HG03066 (cell line): ENCODE data around the gene MZT1.
"Not testable (repeated sequence)": the region's sequence is repeated elsewhere in the genome, so short reads cannot be mapped to it uniquely, and the experiment has no call there.

Experiments used
- ATAC-seq: cut with Tn5 transposase; IDR thresholded peaks from one replicate; pipeline ENCODE4 v1.9.1; 2021; ENCODE audit warnings: low read depth; ENCODE audit not compliant: unreplicated experiment

MZT1 gene

GRCh38 chr13:72727417-72728289 lies at the start of gene MZT1, which contains the start of gene BORA:
MZT1 (minus strand) TSS chr13:72727629; CDS start chr13:72727602, 27 bp downstream.
BORA (plus strand) TSS chr13:72727923; CDS start chr13:72728941, 1,018 bp downstream.
- ATAC-seq: peak; percentile 94

GRCh38 chr13:72774019-72774418 lies 46.6 kb upstream of the MZT1 start:
- no peak for ATAC-seq

GRCh38 chr13:72763411-72763810 lies 36.0 kb upstream of the MZT1 start:
- ATAC-seq: no peak

GRCh38 chr13:72760189-72760588 lies 32.8 kb upstream of the MZT1 start:
- no peak for ATAC-seq

- ATAC-seq: no peak
Observed at GRCh38 chr13:72757792-72758535, 30.5 kb upstream of the MZT1 start.

- no peak for ATAC-seq
Observed at GRCh38 chr13:72754111-72754510, 26.7 kb upstream of the MZT1 start.

GRCh38 chr13:72751220-72751619 lies 23.8 kb upstream of the MZT1 start:
- ATAC-seq: no peak

- no peak for ATAC-seq
Observed at GRCh38 chr13:72745260-72745659, 17.8 kb upstream of the MZT1 start.

- ATAC-seq: no peak
Observed at GRCh38 chr13:72740015-72740414, 12.6 kb upstream of the MZT1 start.

- ATAC-seq: no peak
Observed at GRCh38 chr13:72737033-72737432, 9.6 kb upstream of the MZT1 start.

- no peak for ATAC-seq
Observed at GRCh38 chr13:72728290-72728605, 819 bp upstream of the MZT1 start.

- ATAC-seq: peak; percentile 21
Observed at GRCh38 chr13:72726726-72727416, 558 bp downstream of the MZT1 start.

GRCh38 chr13:72726185-72726584 lies 1.2 kb downstream of the MZT1 start:
- not testable (repeated sequence) for ATAC-seq

- ATAC-seq: no peak
Observed at GRCh38 chr13:72716776-72717175, 10.7 kb downstream of the MZT1 start.

- no peak for ATAC-seq
Observed at GRCh38 chr13:72700509-72700908, 26.9 kb downstream of the MZT1 start.

GRCh38 chr13:72698164-72698563 lies 29.3 kb downstream of the MZT1 start:
- no peak for ATAC-seq

GRCh38 chr13:72696579-72696978 lies 30.9 kb downstream of the MZT1 start:
- ATAC-seq: no peak

- ATAC-seq: no peak
Observed at GRCh38 chr13:72694314-72694713, 33.1 kb downstream of the MZT1 start.

- ATAC-seq: no peak
Observed at GRCh38 chr13:72693832-72694231, 33.6 kb downstream of the MZT1 start.

GRCh38 chr13:72692884-72693514 lies 34.4 kb downstream of the MZT1 start:
- no peak for ATAC-seq
